Activated CD8-positive, alpha-beta memory T cell treated with anti-CD3 and anti-CD28 coated beads, Interleukin-2, amount 50 U/mL, for 48 hours (primary cell): ENCODE results near the gene ZNF317.
"Not testable (repeated sequence)": the region's sequence is repeated elsewhere in the genome, so short reads cannot be mapped to it uniquely, and the experiment has no call there.

ENCODE experiments used
- DNase-seq: peaks from one replicate; pipeline ENCODE4 v3.0.0-alpha.2; 2020

ZNF317 gene

GRCh38 chr19:9178901-9179300 lies 38.7 kb downstream of the ZNF317 start, which contains the start of gene OR7D2:
Gene OR7D2, plus strand, starts transcription at chr19:9178979. Its CDS starts 6,803 bp downstream, at chr19:9185782.
- DNase-seq, result no peak

GRCh38 chr19:9183000-9183399 lies 42.8 kb downstream of the ZNF317 start:
- DNase-seq, result no peak

GRCh38 chr19:9187191-9187590 lies 47.0 kb downstream of the ZNF317 start:
- DNase-seq, result no peak

- no peak for DNase-seq
These were observed 49.3 kb downstream of the ZNF317 start for GRCh38 chr19:9189535-9189934.

GRCh38 chr19:9198044-9198443 lies 57.8 kb downstream of the ZNF317 start:
- not testable (repeated sequence) for DNase-seq

GRCh38 chr19:9205501-9206113 lies 65.4 kb downstream of the ZNF317 start:
- DNase-seq, result peak; percentile 79
